Neural progenitor cell (in vitro differentiated cells): Measurements from ENCODE around the gene PRND. TPM values are rescaled to one million over a fixed set of nuclear protein-coding genes. Genes with fewer than 3 reads are reported as not detected.
"Not testable (repeated sequence)": the region's sequence is repeated elsewhere in the genome, so short reads cannot be mapped to it uniquely, and the experiment has no call there.

ENCODE experiments used
- DNase-seq: peaks from one replicate; pipeline ENCODE4 v3.0.0-alpha.2; 2016; ENCODE audit warnings: low spot score
- H2AFZ ChIP-seq: fragments of 200-600 bp; sonication (generic); replicated peaks from 2 replicates; pipeline ENCODE4 v1.6.1; 2016; ENCODE audit warnings: antibody characterized with exemption
- H3F3A ChIP-seq: fragments of 200-600 bp; sonication (generic); 2 replicates; pipeline ENCODE4 v1.6.1; 2016; ENCODE audit warnings: antibody characterized with exemption, low read depth
- H3K27ac ChIP-seq: fragments of 200-600 bp; sonication (generic); 2 replicates; pipeline ENCODE4 v1.5.1; 2016; ENCODE audit warnings: mild to moderate bottlenecking
- H3K27me3 ChIP-seq: fragments of 200-600 bp; sonication (generic); 2 replicates; pipeline ENCODE4 v1.6.1; 2016; ENCODE audit warnings: mild to moderate bottlenecking, moderate library complexity
- H3K36me3 ChIP-seq: fragments of 200-600 bp; sonication (generic); 2 replicates; pipeline ENCODE4 v1.5.1; 2016
- H3K4me1 ChIP-seq: fragments of 200-600 bp; sonication (generic); 2 replicates; pipeline ENCODE4 v1.6.1; 2016; ENCODE audit warnings: mixed run types
- H3K4me2 ChIP-seq: fragments of 200-600 bp; sonication (generic); 2 replicates; pipeline ENCODE4 v1.6.1; 2016
- H3K4me3 ChIP-seq: fragments of 200-600 bp; sonication (generic); 2 replicates; pipeline ENCODE4 v1.5.1; 2016
- H3K79me2 ChIP-seq: fragments of 200-600 bp; sonication (generic); 2 replicates; pipeline ENCODE4 v1.6.1; 2016; ENCODE audit warnings: low read depth
- H3K9ac ChIP-seq: fragments of 200-600 bp; sonication (generic); 2 replicates; pipeline ENCODE4 v1.6.1; 2016
- H3K9me3 ChIP-seq: fragments of 200-600 bp; sonication (generic); 2 replicates; pipeline ENCODE4 v1.5.1; 2016; ENCODE audit warnings: low read depth
- H4K20me1 ChIP-seq: fragments of 200-600 bp; sonication (generic); 2 replicates; pipeline ENCODE4 v1.6.1; 2016; ENCODE audit warnings: low read depth
- H3K27ac Mint-ChIP-seq: 3 replicates; pipeline ENCODE4 v1.8.0; 2021; ENCODE audit warnings: mixed read lengths
- H3K27me3 Mint-ChIP-seq: 2 replicates; pipeline ENCODE4 v1.8.0; 2022; ENCODE audit warnings: low read depth, mild to moderate bottlenecking, inconsistent platforms, moderate library complexity, mixed read lengths; ENCODE audit not compliant: insufficient read depth
- H3K36me3 Mint-ChIP-seq: 3 replicates; pipeline ENCODE4 v1.8.0; 2021; ENCODE audit warnings: mixed read lengths
- H3K4me1 Mint-ChIP-seq: 3 replicates; pipeline ENCODE4 v1.8.0; 2021; ENCODE audit warnings: mixed read lengths
- H3K4me3 Mint-ChIP-seq: 3 replicates; pipeline ENCODE4 v1.8.0; 2021; ENCODE audit warnings: mild to moderate bottlenecking, moderate library complexity, mixed read lengths
- H3K9me3 Mint-ChIP-seq: 3 replicates; pipeline ENCODE4 v1.8.0; 2020; ENCODE audit warnings: mixed read lengths
- CTCF ChIP-seq: fragments of 200-600 bp; sonication (generic); IDR thresholded peaks from 2 replicates; pipeline ENCODE4 v1.5.1; 2017; ENCODE audit warnings: antibody characterized with exemption, mild to moderate bottlenecking
- EZH2 ChIP-seq: fragments of 200-600 bp; sonication (generic); IDR thresholded peaks from 2 replicates; pipeline ENCODE4 v1.6.1; 2017; ENCODE audit warnings: antibody characterized with exemption, mild to moderate bottlenecking, moderate library complexity
- EZH2phosphoT487 ChIP-seq: fragments of 200-600 bp; sonication (generic); IDR thresholded peaks from 2 replicates; pipeline ENCODE4 v1.6.1; 2017; ENCODE audit warnings: antibody characterized with exemption
- total RNA-seq: library from RNA; depleted of rRNA; stranded (reverse); fragments of >200 nt; gene quantifications from 2 replicates; pipeline ENCODE4 v1.2.3, GENCODE V29; 2015; ENCODE audit warnings: low replicate concordance

Gene PRND
- total RNA-seq, 1 donor from 2014 or later, result not detected

- no peaks in the 10 kb centered on the region for H3K4me1 Mint-ChIP-seq
- no peaks in the 10 kb centered on the region for H3K4me1 ChIP-seq
Observed at GRCh38 chr20:4771004-4771403, 49.3 kb downstream of the PRND start.

GRCh38 chr20:4772132-4772531, 50.4 kb downstream of the PRND start:
- Histone ChIP-seq H3K9me3 (no peaks in the 10 kb centered on the region), H3K9ac (no peak overlapping the region), H2AFZ (no peak overlapping the region), H3K4me2 (no peak overlapping the region), H3K4me3 (no peak overlapping the region), H3K79me2 (no peaks in the 10 kb centered on the region), H3K27me3 (no peaks in the 10 kb centered on the region), H3K4me1 (no peaks in the 10 kb centered on the region), H3F3A (no peaks in the 10 kb centered on the region), H3K27ac (no peak overlapping the region), H4K20me1 (no peaks in the 10 kb centered on the region), H3K36me3 (no peaks in the 10 kb centered on the region)
- H3K36me3 Mint-ChIP-seq, result no peaks in the 10 kb centered on the region
- H3K27me3 Mint-ChIP-seq, result peaks cover 4% of the 10 kb centered on the region
- H3K4me3 Mint-ChIP-seq, result no peak overlapping the region
- no peak for DNase-seq
- no peaks in the 10 kb centered on the region for H3K4me1 Mint-ChIP-seq
- H3K9me3 Mint-ChIP-seq, result peaks cover 21% of the 10 kb centered on the region
- no peak overlapping the region for H3K27ac Mint-ChIP-seq
- TF ChIP-seq EZH2phosphoT487, result no peak

More at GRCh38 chr20:4771004-4771403, 49.3 kb downstream of the PRND start:
- no peak overlapping the region for H3K4me3 ChIP-seq
- no peaks in the 10 kb centered on the region for H3K27me3 ChIP-seq
- H3K27ac ChIP-seq, result no peak overlapping the region
- peaks cover 21% of the 10 kb centered on the region for H3K9me3 Mint-ChIP-seq
- H3K36me3 ChIP-seq, result no peaks in the 10 kb centered on the region
- no peak overlapping the region for H3K4me2 ChIP-seq
- no peaks in the 10 kb centered on the region for H3K9me3 ChIP-seq
- H3K27ac Mint-ChIP-seq, result no peak overlapping the region
- DNase-seq, result no peak
- no peak overlapping the region for H2AFZ ChIP-seq
- H3K36me3 Mint-ChIP-seq, result no peaks in the 10 kb centered on the region
- no peak overlapping the region for H3K4me3 Mint-ChIP-seq
- no peak for TF ChIP-seq CTCF
- no peak for TF ChIP-seq EZH2
- no peak for TF ChIP-seq EZH2phosphoT487
- H3F3A ChIP-seq, result no peaks in the 10 kb centered on the region
- peaks cover 4% of the 10 kb centered on the region for H3K27me3 Mint-ChIP-seq
- no peaks in the 10 kb centered on the region for H4K20me1 ChIP-seq
- no peak overlapping the region for H3K9ac ChIP-seq
- no peaks in the 10 kb centered on the region for H3K79me2 ChIP-seq

- H2AFZ ChIP-seq, H3K27ac Mint-ChIP-seq, H3K27ac ChIP-seq, H3K27me3 ChIP-seq, H3K4me1 ChIP-seq, H3K4me3 Mint-ChIP-seq, H3K9ac ChIP-seq, DNase-seq, H3K4me2 ChIP-seq, H3K9me3 ChIP-seq, H3K27me3 Mint-ChIP-seq, H3K36me3 Mint-ChIP-seq, H3K36me3 ChIP-seq, H3K79me2 ChIP-seq, H3K4me3 ChIP-seq, H3K4me1 Mint-ChIP-seq, H4K20me1 ChIP-seq, H3F3A ChIP-seq: not testable (repeated sequence)
- H3K9me3 Mint-ChIP-seq, result peaks cover 21% of the 10 kb centered on the region
Observed at GRCh38 chr20:4773014-4773413, 51.3 kb downstream of the PRND start.

- peaks cover 4% of the 10 kb centered on the region for H3K27me3 Mint-ChIP-seq
- Histone ChIP-seq H3K4me3 (no peak overlapping the region), H4K20me1 (no peaks in the 10 kb centered on the region), H3K9ac (no peak overlapping the region), H3K27ac (no peak overlapping the region), H3K4me2 (no peak overlapping the region), H3K9me3 (no peaks in the 10 kb centered on the region), H3F3A (no peaks in the 10 kb centered on the region), H3K4me1 (no peaks in the 10 kb centered on the region), H2AFZ (no peak overlapping the region), H3K36me3 (no peaks in the 10 kb centered on the region), H3K27me3 (no peaks in the 10 kb centered on the region), H3K79me2 (no peaks in the 10 kb centered on the region)
- H3K4me3 Mint-ChIP-seq, result no peak overlapping the region
- TF ChIP-seq CTCF, result no peak
- H3K36me3 Mint-ChIP-seq, result no peaks in the 10 kb centered on the region
- H3K9me3 Mint-ChIP-seq, result peaks cover 21% of the 10 kb centered on the region
- H3K27ac Mint-ChIP-seq, result no peak overlapping the region
- H3K4me1 Mint-ChIP-seq, result no peaks in the 10 kb centered on the region
- DNase-seq, result no peak
Observed at GRCh38 chr20:4773736-4774135, 52.0 kb downstream of the PRND start.
